ENCODE measurements around the gene ENDOU. TPM values are rescaled to one million over a fixed set of nuclear protein-coding genes. Genes with fewer than 3 reads are reported as not detected.

Gene ENDOU
- total and polyA plus RNA-seq, 2 experiments from 2014 or later: 0.24 to 1.3 TPM

DNA sequence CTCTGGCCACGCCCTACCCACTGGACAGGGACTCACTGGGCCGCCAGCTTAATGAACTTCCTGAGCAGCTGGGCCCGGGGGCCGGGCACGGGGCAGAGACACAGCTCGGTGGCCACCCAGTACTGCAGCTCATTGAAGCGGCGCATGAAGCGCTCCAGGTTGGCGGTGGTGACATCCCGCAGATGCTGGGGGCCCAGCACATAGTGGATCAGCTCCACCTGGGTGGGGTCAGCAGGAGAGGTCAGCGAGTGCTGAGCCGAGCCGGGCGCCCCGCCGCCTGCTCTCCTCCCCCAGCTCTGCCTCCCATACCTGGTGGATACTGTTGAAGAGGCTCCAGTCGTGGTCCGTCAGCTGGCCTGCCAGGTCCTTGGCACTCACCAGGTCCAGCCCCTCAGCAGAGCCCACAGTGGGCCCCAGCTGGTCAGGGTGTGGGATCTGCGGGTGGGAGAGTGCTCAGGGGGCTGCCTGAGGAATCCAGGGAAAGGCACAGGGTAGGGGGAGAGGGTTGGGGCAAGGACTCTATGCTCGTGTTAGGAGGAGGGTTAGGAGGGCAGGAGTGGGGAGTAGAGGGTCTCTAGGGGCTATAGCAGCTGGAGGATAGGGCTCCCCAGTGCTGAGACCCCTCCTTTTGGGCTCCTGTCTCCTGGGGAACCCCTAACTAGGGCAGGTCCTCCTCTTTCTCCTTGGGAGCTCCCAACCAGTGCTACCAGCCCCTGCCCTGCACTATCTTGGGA, 15.5 kb upstream of the ENDOU start:
- H3K27ac ChIP-seq: peak overlapping the region; percentile 57
- H3K9me3 ChIP-seq (ENCODE audit: low read depth): no peaks in the 10 kb centered on the region
- no peak for DNase-seq (ENCODE audit: low read depth in 1 of 2, low spot score in 1 of 2)
- H3K4me1 ChIP-seq (ENCODE audit: low read depth): peaks cover 19% of the 10 kb centered on the region
- no peak for TF ChIP-seq CTCF (IDR thresholded peaks at IDR 0.05; ENCODE audit: low read depth, low read length)
- H3K27me3 ChIP-seq: no peaks in the 10 kb centered on the region
- no peak overlapping the region for H3K4me3 ChIP-seq
- H3K36me3 ChIP-seq: no peaks in the 10 kb centered on the region

- no peak for TF ChIP-seq CTCF (IDR thresholded peaks at IDR 0.05; ENCODE audit: low read depth, low read length)
- H3K4me3 ChIP-seq: no peak overlapping the region
- no peaks in the 10 kb centered on the region for H3K27me3 ChIP-seq
- H3K9me3 ChIP-seq (ENCODE audit: low read depth): no peaks in the 10 kb centered on the region
- peaks cover 19% of the 10 kb centered on the region for H3K4me1 ChIP-seq (ENCODE audit: low read depth)
- no peak overlapping the region for H3K27ac ChIP-seq
- DNase-seq (ENCODE audit: low read depth in 1 of 2, low spot score in 1 of 2): no peak
- H3K36me3 ChIP-seq: no peaks in the 10 kb centered on the region
Measured at GRCh38 chr12:47739979-47740378, 14.7 kb upstream of the ENDOU start.

DNA sequence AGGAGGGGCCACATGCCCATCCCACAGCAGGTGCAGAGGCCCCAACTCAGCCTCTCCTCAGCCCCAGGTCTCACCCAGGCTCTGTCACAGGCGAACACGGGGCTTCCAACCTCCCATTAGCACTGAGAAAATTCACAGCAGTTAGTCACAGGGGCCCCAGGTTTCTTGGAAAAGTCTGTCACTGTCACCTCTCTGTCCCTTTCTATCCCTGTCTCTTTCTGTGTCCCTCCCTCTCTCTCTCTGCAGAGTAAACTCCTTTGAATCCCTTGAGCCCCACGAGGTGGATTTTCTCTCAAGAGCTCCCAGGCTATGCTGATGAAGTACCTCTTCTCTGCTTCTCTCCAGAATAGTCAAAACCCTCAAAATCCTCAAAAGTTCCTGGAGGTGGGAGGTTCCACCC, 14.0 kb upstream of the ENDOU start:
- Histone ChIP-seq H3K36me3 (no peaks in the 10 kb centered on the region), H3K27ac (no peak overlapping the region), H3K4me3 (no peak overlapping the region), H3K27me3 (no peaks in the 10 kb centered on the region), H3K9me3 (ENCODE audit: low read depth) (no peaks in the 10 kb centered on the region), H3K4me1 (ENCODE audit: low read depth) (peaks cover 25% of the 10 kb centered on the region)
- DNase-seq (ENCODE audit: low read depth in 1 of 2, low spot score in 1 of 2): no peak
- no peak for TF ChIP-seq CTCF (IDR thresholded peaks at IDR 0.05; ENCODE audit: low read depth, low read length)

GRCh38 chr12:47737936-47738594, 12.8 kb upstream of the ENDOU start:
- Histone ChIP-seq H3K27ac (no peak overlapping the region), H3K4me1 (ENCODE audit: low read depth) (peaks cover 25% of the 10 kb centered on the region)
- no peak for TF ChIP-seq CTCF (IDR thresholded peaks at IDR 0.05; ENCODE audit: low read depth, low read length)

GRCh38 chr12:47736877-47737676, 11.8 kb upstream of the ENDOU start:
- no peaks in the 10 kb centered on the region for H3K27me3 ChIP-seq
- peak overlapping the region; percentile 72 for H3K27ac ChIP-seq
- no peaks in the 10 kb centered on the region for H3K36me3 ChIP-seq
- TF ChIP-seq CTCF (IDR thresholded peaks at IDR 0.05; ENCODE audit: low read depth, low read length): no peak
- H3K9me3 ChIP-seq (ENCODE audit: low read depth): no peaks in the 10 kb centered on the region
- H3K4me3 ChIP-seq: no peak overlapping the region
- peaks cover 25% of the 10 kb centered on the region for H3K4me1 ChIP-seq (ENCODE audit: low read depth)
- DNase-seq (ENCODE audit: low read depth in 1 of 2, low spot score in 1 of 2): peak; percentile 51 to 86

More at GRCh38 chr12:47737936-47738594, 12.8 kb upstream of the ENDOU start:
- Histone ChIP-seq H3K9me3 (ENCODE audit: low read depth) (no peaks in the 10 kb centered on the region), H3K4me3 (no peak overlapping the region), H3K36me3 (no peaks in the 10 kb centered on the region), H3K27me3 (no peaks in the 10 kb centered on the region)
- no peak for DNase-seq (ENCODE audit: low read depth in 1 of 2, low spot score in 1 of 2)
